Skin of body (tissue), 2 donors: ENCODE results near the gene DRC7. TPM values are rescaled to one million over a fixed set of nuclear protein-coding genes. Genes with fewer than 3 reads are reported as not detected.

ENCODE experiments used
- DNase-seq: peaks from one replicate; lab custom pipeline; 2025; lab: John Stamatoyannopoulos, UW
- total RNA-seq: library from RNA; depleted of rRNA; stranded (reverse); fragments of >200 nt; gene quantifications from one replicate; pipeline ENCODE4 v1.2.3, GENCODE V29; 2014

Gene DRC7
- not detected for total RNA-seq

GRCh38 chr16:57694725-57695679 is at the start of gene DRC7:
TSS of gene DRC7 (plus strand) at chr16:57694806. CDS start at chr16:57697950, 3,144 bp downstream.
- no peak for DNase-seq

- no peak for DNase-seq
Measured at GRCh38 chr16:57645169-57645568, 49.4 kb upstream of the DRC7 start.

GRCh38 chr16:57645691-57646387 is 48.8 kb upstream of the DRC7 start:
- DNase-seq: no peak

GRCh38 chr16:57646388-57647039 is 48.1 kb upstream of the DRC7 start:
- DNase-seq: peak; percentile 17

GRCh38 chr16:57647136-57647875 is 47.3 kb upstream of the DRC7 start:
- DNase-seq: no peak

- no peak for DNase-seq
Measured at GRCh38 chr16:57648125-57648524, 46.5 kb upstream of the DRC7 start.

GRCh38 chr16:57648581-57649442 is 45.8 kb upstream of the DRC7 start:
- DNase-seq: peak; percentile 40

GRCh38 chr16:57649443-57649751 is 45.2 kb upstream of the DRC7 start:
- no peak for DNase-seq

- DNase-seq: no peak
Measured at GRCh38 chr16:57649846-57650245, 44.8 kb upstream of the DRC7 start.

- no peak for DNase-seq
Measured at GRCh38 chr16:57651344-57652333, 43.0 kb upstream of the DRC7 start.

- no peak for DNase-seq
Measured at GRCh38 chr16:57652695-57653471, 41.7 kb upstream of the DRC7 start.

GRCh38 chr16:57653936-57654335 is 40.7 kb upstream of the DRC7 start:
- no peak for DNase-seq

GRCh38 chr16:57656342-57656955 is 38.2 kb upstream of the DRC7 start:
- DNase-seq: no peak

- DNase-seq: no peak
Measured at GRCh38 chr16:57657228-57657627, 37.4 kb upstream of the DRC7 start.

- DNase-seq: no peak
Measured at GRCh38 chr16:57658130-57658877, 36.3 kb upstream of the DRC7 start.

GRCh38 chr16:57658878-57659674 is 35.5 kb upstream of the DRC7 start:
- no peak for DNase-seq
